Frontal cortex (tissue), 4 donors: ENCODE results near the gene KRTAP10-2. TPM values are rescaled to one million over a fixed set of nuclear protein-coding genes. Genes with fewer than 3 reads are reported as not detected.

ENCODE experiments used
- DNase-seq, 2 donors: peaks; one replicate each; pipeline ENCODE4 v3.0.0; 2012; ENCODE audit warnings: low spot score in 2 of 2
- FAIRE-seq: peaks from 2 replicates; lab custom pipeline; 2012; peaks lifted over from hg19 to GRCh38; lab: Jason Lieb, UNC
- total RNA-seq: library from RNA; depleted of rRNA; stranded (reverse); fragments of >200 nt; gene quantifications from one replicate; pipeline ENCODE4 v1.2.3, GENCODE V29; 2014
- donor health status: control.
- donor health status: control.
- donor health status: control.

KRTAP10-2 gene
- total RNA-seq, 1 donor from 2014 or later = not detected

DNA sequence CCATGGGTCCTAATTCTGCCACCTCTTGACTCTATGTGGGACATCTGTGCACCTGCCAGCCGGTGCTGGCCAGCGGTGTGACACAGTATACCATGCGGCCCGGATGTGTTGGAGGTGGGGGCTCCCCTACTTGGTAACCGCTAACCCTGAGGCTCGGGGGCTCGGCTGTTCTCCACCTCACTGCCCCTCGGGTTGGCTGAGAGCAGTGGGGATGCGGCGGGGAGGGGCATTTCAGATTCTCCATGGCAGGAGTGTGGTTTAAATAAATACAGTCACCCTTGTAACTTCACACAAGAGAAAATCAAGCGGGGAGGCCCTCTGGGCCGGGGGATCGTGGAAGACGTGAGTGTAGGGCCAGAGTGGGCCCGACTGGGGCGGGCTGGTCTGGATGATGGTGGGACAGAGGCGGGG is 22.3 kb downstream of the KRTAP10-2 start:
- DNase-seq (no peak), FAIRE-seq (no peak)

DNA sequence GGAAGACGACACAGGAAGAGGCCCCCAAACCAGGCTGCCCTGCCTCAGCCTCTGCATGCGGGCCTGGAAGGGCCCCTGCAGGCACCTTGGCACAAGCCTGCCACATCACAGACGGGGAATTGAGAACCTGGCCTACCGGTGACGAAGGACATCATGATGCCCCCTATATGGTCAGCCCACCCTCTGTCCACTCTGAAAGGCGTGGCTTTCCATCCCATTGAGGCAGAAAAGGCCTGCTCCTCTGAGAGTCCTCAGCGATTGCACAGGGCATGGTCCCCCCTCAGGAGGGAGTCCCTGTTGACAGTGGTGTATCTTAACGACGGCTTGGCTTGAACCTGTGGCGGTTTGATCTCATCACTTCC is 22.7 kb downstream of the KRTAP10-2 start:
- DNase-seq = no peak
- no peak for FAIRE-seq

DNA sequence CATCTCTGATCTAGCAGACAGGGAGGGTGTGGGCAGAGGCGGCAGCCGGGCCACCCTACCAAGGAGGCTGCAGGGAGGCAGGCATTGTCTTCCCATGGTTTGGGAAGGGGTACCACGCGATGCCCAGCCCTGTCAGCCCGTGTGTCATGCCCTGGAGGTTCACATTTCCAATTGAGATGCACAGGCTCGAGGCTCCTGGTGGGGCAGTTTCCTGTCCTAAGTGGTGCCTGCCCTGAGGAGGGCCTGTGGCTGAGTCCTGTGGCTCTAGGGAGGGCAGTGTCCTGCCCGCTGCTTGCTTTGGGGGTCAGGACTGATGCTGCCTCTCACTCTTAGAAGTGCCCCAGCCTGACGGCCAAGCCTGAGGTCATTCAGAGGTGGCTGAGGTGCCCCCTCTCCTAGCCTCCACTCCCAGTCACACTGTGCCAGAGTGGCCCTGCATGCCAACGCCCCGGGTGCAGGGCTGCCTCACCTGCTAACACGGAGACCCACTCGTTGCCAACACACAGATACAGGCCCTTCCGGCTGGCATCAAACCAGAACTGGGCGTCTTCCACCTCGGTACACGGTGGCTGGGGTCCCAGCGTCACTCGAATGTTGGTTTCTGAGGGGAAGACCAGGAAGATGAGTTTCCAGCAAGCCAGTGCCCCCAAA is 23.2 kb downstream of the KRTAP10-2 start:
- no peak for FAIRE-seq
- no peak for DNase-seq

DNA sequence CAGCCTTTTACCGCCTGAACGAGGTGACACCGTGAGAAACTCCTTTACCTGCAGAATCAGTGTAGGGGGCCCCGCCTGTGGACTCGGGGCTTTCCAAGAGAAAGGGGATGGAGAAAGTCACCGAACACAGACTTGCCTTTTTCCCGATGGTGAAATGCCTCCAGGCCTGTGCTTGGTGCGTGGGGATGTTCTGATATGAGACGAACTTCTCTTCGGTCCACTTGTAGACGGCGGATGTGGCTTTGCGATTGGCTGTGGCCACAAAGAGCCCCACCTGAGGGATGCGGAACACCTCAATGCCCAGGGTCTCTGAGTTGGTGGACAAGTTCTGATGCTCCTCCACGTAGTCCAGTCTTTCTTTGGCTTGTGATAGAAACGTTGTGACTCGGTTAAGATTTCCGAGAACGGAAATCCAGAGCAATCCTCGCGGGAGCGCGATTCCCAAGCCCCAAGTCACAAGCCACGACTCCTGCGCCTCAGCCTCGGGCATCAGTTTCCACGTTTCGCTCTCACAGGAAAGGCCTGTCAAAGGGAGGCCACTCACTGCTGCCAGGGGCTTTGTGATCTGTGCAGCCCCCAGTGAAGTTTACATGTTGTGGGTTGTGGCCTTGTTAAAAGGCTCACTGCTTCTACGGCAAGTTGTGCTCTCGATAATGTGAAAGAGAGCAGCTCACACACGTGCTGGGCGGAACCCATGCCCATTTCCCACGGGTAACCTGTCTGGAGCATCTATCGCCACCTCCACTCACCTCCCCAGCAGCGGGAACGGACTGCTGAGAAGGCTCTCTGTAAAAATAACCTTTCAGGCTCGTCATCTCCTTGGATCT is 23.9 kb downstream of the KRTAP10-2 start:
- no peak for FAIRE-seq

DNA sequence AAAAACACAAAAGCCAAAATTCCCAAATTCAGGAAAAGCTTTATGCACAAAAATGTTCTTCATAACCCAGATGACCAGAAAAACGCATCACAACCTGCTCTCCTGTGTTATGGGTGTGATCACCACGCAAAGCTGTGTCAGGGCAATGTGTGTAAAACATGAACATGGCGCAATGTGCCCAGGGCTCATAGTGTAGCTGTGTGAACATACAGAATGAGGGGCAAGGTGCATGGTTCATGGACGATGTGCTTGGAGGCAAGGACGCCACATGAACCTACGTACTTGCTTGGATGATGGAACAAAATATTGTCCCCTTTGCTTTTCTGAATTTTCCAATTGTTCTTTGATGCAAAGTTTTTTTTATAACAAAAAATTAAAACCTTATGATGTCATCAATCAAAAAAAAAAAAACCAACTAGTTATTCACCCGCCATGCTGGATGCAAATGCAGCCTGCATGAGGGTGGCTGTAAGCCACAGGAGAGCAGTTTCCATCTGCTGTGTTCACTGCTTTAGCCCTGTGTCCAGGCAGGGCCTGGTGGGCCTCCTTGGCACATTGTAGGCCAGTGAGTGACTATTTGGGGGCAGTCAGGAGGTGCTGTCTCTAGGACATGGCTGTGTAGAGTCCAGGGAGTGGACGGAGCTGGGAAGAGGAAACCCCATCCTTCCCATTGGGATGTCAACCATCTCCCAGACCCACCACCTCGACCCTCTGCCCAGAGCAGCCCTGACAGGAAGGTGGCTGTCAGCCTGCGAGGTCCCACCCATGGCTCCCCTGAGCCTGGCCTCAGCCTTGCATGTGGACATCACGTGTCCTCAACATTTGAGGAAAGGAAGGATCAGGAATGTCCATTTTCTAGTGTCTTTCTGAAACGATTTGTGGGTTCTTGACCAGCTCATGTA is 25.0 kb downstream of the KRTAP10-2 start:
- DNase-seq = no peak
- no peak for FAIRE-seq

More for the DNA sequence above, 23.9 kb downstream of the KRTAP10-2 start:
- no peak for DNase-seq

DNA sequence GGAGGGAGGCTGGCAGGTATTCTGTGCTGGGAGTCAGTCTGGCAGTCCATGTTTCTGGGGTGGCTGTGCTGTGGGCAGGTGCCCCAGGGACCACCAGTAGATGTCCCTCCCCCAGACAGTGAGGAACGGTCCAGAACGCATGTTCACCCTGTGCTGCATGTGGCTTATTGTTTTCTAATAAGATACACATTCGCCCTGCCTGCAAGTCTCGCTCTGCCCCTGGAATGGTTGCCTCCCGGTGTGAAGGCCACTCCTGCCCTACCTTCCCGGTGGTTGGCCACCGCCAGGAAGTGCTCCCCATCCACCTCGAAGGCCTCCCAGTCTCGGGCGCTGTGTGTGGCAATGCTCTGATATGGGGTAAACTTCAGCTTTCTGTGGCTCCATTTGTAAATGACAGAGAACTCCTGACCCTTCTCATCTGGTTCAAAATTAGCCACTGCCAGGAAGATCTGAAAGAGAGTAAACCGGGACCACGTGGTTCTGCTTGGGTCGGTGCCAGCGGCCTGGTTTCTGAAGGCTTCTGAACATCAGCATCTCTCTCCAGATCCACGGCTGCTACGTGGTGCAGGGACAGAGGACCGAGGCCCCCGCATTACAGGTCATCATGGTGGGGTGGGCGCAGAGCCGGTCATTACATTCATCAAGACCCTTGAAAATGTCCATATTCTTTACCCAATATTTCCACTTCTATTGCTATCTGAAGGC is 25.8 kb downstream of the KRTAP10-2 start:
- FAIRE-seq (no peak), DNase-seq (no peak)

DNA sequence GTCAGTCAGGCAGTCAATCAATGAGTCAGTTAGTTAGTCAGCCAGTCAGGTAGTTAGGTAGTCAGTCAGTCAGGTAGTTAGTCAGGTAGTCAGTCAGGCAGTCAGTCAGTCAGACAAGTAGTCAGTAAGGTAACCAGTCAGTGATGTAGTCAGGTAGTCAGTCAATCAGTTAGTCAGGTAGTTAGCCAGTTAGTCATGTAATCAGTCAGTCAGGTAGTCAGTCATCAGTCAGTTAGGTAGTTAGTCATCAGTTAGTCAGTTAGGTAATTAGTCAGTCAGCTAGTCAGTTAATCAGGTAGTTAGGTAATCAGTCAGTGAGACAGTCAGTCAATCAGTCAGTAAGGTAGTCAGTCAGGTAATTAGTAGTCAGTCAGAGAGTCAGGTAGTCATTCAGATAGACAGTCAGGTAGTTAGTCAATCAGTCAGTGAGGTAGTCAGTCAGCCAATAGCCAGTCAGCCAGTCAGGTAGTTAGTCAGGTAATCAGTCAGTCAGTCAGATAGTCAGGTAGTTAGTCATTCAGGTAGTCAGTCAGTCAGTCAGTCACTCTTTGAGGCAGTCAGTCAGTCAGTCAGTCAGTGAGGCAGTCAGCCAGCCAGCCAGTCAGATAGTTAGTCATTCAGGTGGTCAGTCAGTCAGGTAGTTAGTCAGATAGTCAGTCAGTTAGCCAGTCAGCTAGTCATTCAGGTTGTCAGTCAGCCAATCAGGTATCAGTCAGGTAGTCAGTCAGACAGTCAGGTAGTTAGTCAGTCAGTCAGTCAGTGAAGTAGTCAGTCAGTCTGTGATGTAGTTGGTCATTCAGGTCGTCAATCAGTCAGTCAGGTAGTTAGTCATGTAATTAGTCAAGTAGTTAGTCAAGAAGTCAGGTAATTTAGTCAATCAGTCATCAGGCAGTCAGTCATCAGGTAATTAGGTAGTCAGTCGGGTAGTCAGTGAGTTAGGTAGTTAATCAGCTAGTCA is 26.6 kb downstream of the KRTAP10-2 start:
- DNase-seq = no peak
- FAIRE-seq = no peak

DNA sequence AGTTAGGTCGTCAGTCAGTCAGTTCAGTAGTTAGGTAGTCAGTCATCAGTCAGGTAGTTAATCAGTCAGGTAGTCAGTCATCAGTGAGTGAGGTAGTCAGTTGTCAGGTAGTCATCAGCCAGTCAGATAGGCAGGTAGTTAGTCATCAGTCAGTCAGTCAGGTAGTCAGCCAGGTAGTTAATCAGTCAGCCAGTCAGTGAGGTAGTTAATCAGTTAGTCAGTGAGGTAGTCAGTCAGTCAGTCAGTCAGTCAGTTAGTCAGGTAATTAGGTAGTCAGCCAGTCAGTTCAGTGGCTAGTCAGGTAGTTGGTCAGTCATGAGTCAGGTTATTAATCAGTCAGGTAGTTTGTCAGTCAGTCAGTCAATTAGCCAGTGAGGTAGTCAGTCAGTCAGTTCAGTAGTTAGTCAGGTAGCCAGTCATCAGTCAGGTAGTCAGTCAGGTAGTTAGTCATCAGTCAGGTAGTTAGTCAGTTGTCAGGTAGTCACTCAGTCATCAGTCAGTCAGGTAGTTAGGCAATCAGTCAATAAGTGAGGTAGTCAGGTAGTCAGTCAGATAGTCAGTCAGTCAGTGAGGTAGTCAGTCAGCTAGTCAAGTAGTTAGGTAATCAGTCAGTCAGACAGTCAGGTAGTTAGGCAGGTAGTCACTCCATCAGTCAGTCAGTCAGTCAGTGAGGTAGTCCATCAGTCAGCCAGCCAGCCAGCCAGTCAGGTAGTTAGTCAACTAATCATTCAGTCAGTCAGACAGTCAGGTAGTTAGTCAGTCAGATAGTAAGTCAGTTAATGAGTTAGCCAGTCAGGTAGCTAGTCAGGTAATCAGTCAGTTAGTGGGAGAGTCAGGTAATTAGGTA is 27.5 kb downstream of the KRTAP10-2 start:
- FAIRE-seq (no peak), DNase-seq (no peak)

DNA sequence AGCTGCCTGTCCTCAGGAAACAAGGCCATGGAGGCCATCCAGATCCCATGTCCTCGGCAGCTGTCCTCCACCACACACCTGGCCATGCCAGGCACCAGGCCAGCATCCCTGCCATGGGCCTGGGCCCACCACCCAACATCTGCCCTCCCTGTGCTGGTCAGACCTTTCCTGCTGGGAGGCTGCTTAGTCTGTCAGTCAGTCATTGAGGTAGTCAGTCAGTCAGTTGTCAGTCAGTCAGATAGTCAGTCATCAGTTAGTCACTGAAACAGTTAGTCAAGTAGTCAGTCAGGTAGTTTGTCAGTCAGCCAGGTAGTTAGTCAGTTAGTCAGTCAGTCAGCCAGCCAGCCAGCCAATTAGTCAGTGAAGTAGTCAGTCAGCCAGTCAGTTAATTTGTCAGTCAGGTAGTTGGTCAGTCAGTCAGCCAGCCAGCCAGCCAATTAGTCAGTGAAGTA is 28.5 kb downstream of the KRTAP10-2 start:
- DNase-seq (no peak), FAIRE-seq (no peak)

DNA sequence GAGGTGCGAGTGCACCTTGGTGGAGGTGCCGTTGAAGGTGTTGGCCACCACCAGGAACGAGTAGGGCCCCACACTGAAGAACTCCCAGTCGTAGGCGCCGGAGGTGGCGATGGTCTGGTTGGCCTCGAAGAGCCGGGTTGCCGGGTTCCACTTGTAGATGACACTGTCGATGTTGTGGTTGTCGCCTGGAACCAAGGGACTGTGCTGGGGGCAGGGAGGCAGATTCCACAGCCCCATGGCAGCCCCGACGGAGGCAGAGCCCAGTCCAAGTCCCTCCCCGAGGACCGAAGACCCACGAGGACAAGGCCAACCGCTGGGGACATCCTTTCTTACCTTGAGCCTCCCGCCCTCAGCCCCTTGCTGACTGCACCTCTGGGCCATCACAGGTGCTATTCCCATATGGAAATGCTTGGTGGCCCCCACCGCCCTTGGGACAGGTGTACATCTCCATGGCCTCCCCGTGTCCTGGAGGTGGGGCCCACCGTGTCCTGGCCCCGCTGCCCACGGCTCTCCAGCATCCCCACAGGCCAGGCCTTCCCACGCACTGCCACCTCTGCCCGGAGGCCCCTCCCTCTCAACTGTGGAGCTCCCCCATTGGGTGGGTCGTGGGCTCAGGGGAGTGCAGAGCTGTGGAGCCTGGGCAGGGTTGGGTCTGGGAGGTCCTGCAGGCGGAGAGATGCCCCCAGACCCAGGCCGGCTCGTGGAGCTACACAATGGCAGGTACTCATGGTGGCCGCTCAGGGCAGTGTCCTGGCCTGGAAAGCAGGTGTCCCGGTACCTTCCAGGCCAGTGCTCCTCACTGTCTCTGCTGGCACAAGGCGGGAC is 29.2 kb downstream of the KRTAP10-2 start:
- no peak for FAIRE-seq

DNA sequence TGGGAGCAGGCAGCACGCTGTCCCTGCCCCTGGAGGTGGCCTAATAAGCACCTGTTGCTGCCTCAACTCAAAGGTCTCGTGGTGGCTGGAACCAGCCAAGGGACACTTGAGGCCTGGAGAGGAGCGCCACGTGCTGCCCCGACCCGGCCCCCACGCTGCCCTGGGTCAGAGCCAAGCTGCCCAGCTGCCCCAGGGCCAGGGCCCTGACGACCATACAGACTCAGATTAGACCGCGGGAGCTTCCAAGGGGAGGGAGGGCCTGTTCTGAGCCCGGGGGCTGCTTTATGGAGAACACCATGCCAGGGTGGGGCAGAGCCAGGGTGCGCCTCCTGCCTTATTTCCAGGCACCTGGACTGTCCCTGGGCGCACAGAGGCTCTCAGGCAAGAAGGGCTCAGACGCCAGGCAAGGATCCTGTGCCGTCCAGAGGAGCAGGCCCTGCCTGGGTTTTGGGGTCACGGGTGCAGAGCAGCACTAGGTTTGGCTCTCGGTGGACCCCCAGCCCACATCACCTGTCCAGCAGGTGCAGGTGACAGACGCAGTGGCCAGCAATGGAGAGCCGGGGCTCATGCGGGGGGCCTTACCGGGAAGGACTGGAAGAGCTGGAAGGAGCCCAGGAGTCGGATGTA is 29.9 kb downstream of the KRTAP10-2 start:
- FAIRE-seq (no peak), DNase-seq (no peak)

More for the DNA sequence above, 29.2 kb downstream of the KRTAP10-2 start:
- DNase-seq = no peak

DNA sequence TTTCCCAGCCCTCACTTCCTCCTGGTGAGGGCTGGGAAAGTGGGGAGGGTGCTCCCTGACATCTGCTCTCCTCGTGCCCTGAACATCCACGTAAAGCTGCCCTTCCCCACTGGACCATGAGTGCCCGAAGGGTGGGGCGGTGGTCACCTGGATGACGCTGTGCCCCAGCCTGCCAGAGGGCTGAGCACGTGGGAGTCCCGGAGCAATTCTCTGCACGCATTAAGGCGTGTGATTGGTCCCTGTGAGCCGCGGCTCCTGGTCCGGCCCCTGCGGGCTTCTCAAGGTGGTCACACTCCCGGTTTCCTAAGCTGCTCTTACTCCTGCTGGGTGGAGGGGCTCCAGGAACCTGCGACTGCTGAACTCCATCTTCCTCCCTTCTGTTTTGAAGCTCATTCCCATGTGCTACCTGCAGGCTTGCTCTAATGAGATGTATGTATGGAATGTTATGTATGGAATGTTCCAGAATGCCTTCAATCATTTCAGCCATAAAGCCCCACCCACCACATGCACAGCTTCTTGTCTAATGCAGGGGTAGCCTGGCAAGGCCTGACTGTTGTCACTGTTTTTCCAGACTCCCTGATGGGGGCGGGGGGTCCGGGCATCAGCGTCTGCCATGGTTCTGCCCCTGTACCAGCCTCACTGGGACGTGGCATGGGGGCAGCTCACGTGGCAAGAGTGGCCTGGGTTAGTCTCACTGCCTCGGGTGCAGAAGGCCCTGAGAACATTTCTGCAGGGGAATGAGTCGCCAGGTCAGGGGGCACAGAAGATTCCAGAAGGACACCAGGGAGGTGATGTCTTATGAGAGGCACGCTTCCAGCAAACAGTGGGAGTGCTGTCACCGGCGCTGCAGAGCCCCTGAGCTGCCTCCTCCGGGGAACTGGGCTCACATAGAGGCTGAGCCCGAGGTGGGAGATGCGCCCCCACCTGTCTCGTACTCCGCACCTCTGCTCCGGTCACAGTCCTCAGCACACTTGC is 30.7 kb downstream of the KRTAP10-2 start:
- FAIRE-seq (no peak), DNase-seq (no peak)

DNA sequence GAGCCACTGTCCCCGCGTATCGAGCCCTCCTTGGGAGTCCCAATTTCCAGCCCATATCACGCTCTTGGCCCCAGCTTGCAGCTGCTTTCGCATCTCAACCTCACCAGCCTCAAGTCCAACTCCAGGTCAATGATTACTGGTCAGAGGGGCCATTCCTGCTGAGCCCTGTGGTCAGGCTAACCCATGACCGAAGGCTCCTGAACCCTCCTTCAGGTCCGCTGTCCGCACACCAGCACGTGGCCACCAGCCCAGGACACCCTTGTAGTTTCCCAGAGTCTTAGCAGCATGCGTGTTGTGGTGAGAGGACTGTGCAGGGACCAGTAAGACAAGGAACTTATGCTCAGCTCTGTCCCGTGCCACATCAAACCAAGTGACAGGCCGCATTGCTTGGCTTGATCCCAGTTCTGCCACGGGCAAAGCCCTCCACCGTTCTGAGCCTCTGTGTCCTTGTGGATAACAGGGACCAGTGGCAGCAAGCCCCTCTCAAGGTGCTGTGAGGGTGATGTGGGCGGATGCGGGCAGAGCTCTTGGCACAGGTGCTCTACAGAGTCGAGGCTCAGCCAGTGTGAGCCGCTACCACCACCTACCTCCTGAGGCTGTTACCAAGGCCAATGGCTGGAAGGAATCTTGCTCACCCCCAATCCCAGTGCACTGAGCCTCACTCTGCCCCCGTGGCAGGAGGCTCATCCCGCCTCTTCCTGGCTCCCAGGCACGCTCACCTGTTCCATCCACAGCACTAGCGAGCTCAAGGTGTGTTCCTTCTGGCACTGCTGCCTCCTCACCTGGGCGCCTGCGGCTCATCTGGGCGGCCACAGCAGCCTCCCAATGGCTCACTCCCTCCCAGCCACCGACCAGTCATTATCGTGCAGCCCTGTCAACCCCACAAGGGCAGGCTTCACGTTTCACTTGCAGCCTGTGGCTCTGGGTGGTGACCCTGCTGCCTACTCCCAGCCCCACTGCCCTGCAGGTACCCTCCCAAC is 31.7 kb downstream of the KRTAP10-2 start:
- no peak for DNase-seq
- no peak for FAIRE-seq

DNA sequence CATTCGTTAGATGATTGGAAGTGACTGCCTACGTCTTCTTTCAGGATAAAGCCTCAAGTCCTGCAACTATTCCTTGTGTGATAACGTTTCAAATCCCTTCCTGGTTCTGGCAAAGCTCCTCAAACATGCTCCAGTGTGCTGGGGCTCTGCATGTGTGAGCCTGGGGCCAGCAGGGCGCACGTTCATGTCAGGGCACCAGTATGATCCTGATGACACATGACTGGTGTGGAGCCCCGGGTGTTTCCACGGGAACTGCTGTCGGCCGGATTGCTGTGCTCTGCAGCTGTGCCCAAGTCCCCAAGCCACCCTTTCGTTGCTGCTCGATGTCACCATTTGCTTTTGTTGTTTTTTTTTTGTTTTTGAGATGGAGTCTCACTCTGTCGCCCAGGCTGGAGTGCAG is 32.6 kb downstream of the KRTAP10-2 start:
- DNase-seq (no peak), FAIRE-seq (no peak)
